ENCODE measurements around the gene AGAP1. TPM values are rescaled to one million over a fixed set of nuclear protein-coding genes. Genes with fewer than 3 reads are reported as not detected.
A peak's percentile ranks its signal among the peaks of the same experiment; 100 is the strongest.

AGAP1 gene
- total RNA-seq, 1 experiment from 2014 or later = 25.8 TPM

GRCh38 chr2:235829726-235830125 is 335.9 kb downstream of the AGAP1 start:
- peaks cover 5 to 11% of the 10 kb centered on the region in 2 experiments for H3K4me1 Mint-ChIP-seq
- Histone ChIP-seq H2BK12ac (ENCODE audit: insufficient read length, low read depth, low read length) (no peak overlapping the region), H3K27ac (ENCODE audit: insufficient read length, low read depth, low read length) (no peak overlapping the region), H2BK20ac (ENCODE audit: low read depth, low read length, poor library complexity, severe bottlenecking) (no peak overlapping the region), H3K9ac (ENCODE audit: extremely low read depth, insufficient read length, low read length) (no peak overlapping the region), H3K14ac (ENCODE audit: insufficient read depth, low read length) (no peak overlapping the region), H3K79me2 (ENCODE audit: insufficient read depth, low read length) (no peaks in the 10 kb centered on the region), H3T11ph (ENCODE audit: low read length) (no peak overlapping the region), H4K8ac (replicated peaks; ENCODE audit: insufficient read length, low read depth, low read length) (no peak overlapping the region), H3K4me1 (ENCODE audit: insufficient read depth, low read length) (no peaks in the 10 kb centered on the region), H3K23ac (ENCODE audit: insufficient read length, low read depth, low read length) (no peak overlapping the region), H3K4ac (ENCODE audit: low read depth, low read length) (no peak overlapping the region), H4K5ac (ENCODE audit: insufficient read length, low read depth, low read length) (no peak overlapping the region), H3K4me2 (ENCODE audit: insufficient read depth, insufficient read length, low read length) (no peak overlapping the region), H3K23me2 (ENCODE audit: insufficient read length, low read depth, low read length, poor library complexity, severe bottlenecking) (no peaks in the 10 kb centered on the region), H3K27me3 (ENCODE audit: insufficient read depth, low read length) (no peaks in the 10 kb centered on the region), H3K18ac (ENCODE audit: insufficient read length, low read depth, low read length) (no peak overlapping the region), H3K9me3 (ENCODE audit: control insufficient read depth, low read depth, low read length) (no peaks in the 10 kb centered on the region), H3K79me1 (ENCODE audit: insufficient read depth, low read depth, low read length, poor library complexity, severe bottlenecking) (no peaks in the 10 kb centered on the region), H4K91ac (ENCODE audit: insufficient read length, low read depth, low read length) (no peak overlapping the region), H3K56ac (ENCODE audit: insufficient read length, low read depth, low read length) (no peak overlapping the region), H2AK5ac (ENCODE audit: insufficient read length, low read length) (no peak overlapping the region), H2AFZ (ENCODE audit: low read length) (no peak overlapping the region), H2BK5ac (ENCODE audit: insufficient read length, low read length) (no peak overlapping the region), H4K20me1 (ENCODE audit: control insufficient read depth, insufficient read depth, insufficient read length) (no peaks in the 10 kb centered on the region), H2BK15ac (ENCODE audit: low read depth, low read length) (no peak overlapping the region), H2BK120ac (ENCODE audit: low read depth, low read length, poor library complexity, severe bottlenecking) (no peak overlapping the region)
- H3K27me3 Mint-ChIP-seq (ENCODE audit: low read depth) = no peaks in the 10 kb centered on the region
- H3K9me3 Mint-ChIP-seq = no peaks in the 10 kb centered on the region
- TF ChIP-seq, protein P1, sequence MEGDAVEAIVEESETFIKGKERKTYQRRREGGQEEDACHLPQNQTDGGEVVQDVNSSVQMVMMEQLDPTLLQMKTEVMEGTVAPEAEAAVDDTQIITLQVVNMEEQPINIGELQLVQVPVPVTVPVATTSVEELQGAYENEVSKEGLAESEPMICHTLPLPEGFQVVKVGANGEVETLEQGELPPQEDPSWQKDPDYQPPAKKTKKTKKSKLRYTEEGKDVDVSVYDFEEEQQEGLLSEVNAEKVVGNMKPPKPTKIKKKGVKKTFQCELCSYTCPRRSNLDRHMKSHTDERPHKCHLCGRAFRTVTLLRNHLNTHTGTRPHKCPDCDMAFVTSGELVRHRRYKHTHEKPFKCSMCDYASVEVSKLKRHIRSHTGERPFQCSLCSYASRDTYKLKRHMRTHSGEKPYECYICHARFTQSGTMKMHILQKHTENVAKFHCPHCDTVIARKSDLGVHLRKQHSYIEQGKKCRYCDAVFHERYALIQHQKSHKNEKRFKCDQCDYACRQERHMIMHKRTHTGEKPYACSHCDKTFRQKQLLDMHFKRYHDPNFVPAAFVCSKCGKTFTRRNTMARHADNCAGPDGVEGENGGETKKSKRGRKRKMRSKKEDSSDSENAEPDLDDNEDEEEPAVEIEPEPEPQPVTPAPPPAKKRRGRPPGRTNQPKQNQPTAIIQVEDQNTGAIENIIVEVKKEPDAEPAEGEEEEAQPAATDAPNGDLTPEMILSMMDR (conservative IDR thresholded peaks at IDR 0.05) = no peak
- H3K4me3 Mint-ChIP-seq = no peak overlapping the region
- peaks cover 0 to 2% (median 1%) of the 10 kb centered on the region in 3 experiments; a peak in 3 of 7 replicates for H3K36me3 Mint-ChIP-seq (ENCODE audit: insufficient read depth in 1 of 3, low read depth in 3 of 3)
- DNase-seq = no peak
- H3K27ac Mint-ChIP-seq = peak overlapping the region in 1 of 3 experiments; percentile 63; a peak in 1 of 7 replicates
- WGBS (ENCODE audit: extremely low coverage, insufficient read length, low lambda C conversion rate) = no CpG with 5 or more reads among the region's 8 CpGs

Measured in H9 (cell line).